HepG2 (cell line): ENCODE data around the gene NCF1. TPM values are rescaled to one million over a fixed set of nuclear protein-coding genes. Genes with fewer than 3 reads are reported as not detected.
"Not testable (repeated sequence)": the region's sequence is repeated elsewhere in the genome, so short reads cannot be mapped to it uniquely, and the experiment has no call there.

Experiments used
- ATAC-seq: fragments of 200-7000 bp; cut with Tn5 transposase; 3 replicates; pipeline ENCODE4 v1.9.1; 2020; ENCODE audit warnings: mild to moderate bottlenecking, moderate library complexity
- BruUV-seq: library from RNA; stranded (reverse); fragments of 400-500 nt; replicated peaks from 2 replicates; lab custom pipeline; 2021; lab: Mats Ljungman, UMichigan
- CTCF ChIA-PET: fragments of 300-600 bp; formaldehyde crosslinking; extraction: SDS; loops from one replicate; lab custom pipeline; 2021; ENCODE audit warnings: low total read pairs, inconsistent platforms, low intra/inter-chr PET ratio; lab: Yijun Ruan, JAX
- POLR2A ChIA-PET: fragments of 350-600 bp; sonication (Branson Sonifier 250); formaldehyde crosslinking; loops from one replicate; lab custom pipeline; 2020; ENCODE audit warnings: antibody characterized with exemption, inconsistent platforms; lab: Yijun Ruan, JAX
- DNase-seq: peaks from one replicate; pipeline ENCODE4 v3.0.0-alpha.2; 2015; ENCODE audit warnings: low spot score
- FAIRE-seq: peaks from 3 replicates; lab custom pipeline; 2011; peaks lifted over from hg19 to GRCh38; lab: Jason Lieb, UNC
- H2AFZ ChIP-seq: one replicate; pipeline ENCODE4 v1.6.1; 2011; ENCODE audit warnings: low read length, inconsistent platforms
- H3K27ac ChIP-seq: fragments of 300-600 bp; 3 replicates; pipeline ENCODE4 v1.8.0; 2011; ENCODE audit warnings: mixed run types, mild to moderate bottlenecking, mixed read lengths, low read length, inconsistent platforms; ENCODE audit not compliant: insufficient read depth; ENCODE audit errors: extremely low read length
- H3K27me3 ChIP-seq, 2 experiments: fragments of 200-600 bp in 1 of 2; 2 replicates in 1 of 2; 3 replicates in 1 of 2; pipeline versions ENCODE4 v1.6.0 to v1.8.0; 2011; ENCODE audit warnings: low read length in 2 of 2, mild to moderate bottlenecking in 2 of 2, moderate library complexity in 2 of 2, inconsistent platforms in 1 of 2; ENCODE audit not compliant: insufficient read depth in 2 of 2, control insufficient read depth in 1 of 2
- H3K36me3 ChIP-seq, 2 experiments: fragments of 200-600 bp in 1 of 2; replicated peaks in 1 of 2; 2 replicates in 1 of 2; 3 replicates in 1 of 2; pipeline versions ENCODE4 v1.5.1 to v1.8.0; 2011; ENCODE audit warnings: low read length in 2 of 2, inconsistent platforms in 1 of 2; ENCODE audit not compliant: insufficient read depth in 2 of 2, control insufficient read depth in 1 of 2
- H3K4me1 ChIP-seq: 2 replicates; pipeline ENCODE4 v1.5.1; 2012; ENCODE audit warnings: low read length, inconsistent platforms; ENCODE audit not compliant: insufficient read depth
- H3K4me2 ChIP-seq: 2 replicates; pipeline ENCODE4 v1.6.0; 2011; ENCODE audit warnings: low read depth, low read length, inconsistent platforms
- H3K4me3 ChIP-seq, 3 experiments: fragments of 200-600 bp in 1 of 3; sonication (generic), shearing (Covaris generic) in 1 of 3; replicated peaks in 1 of 3; 2 replicates each; pipeline ENCODE4 v1.5.1; 2011 to 2016; ENCODE audit warnings: low read length in 3 of 3, inconsistent platforms in 2 of 3, low read depth in 2 of 3, mild to moderate bottlenecking in 2 of 3, control low read depth in 1 of 3, mixed read lengths in 1 of 3; ENCODE audit not compliant: insufficient read depth in 1 of 3
- H3K79me2 ChIP-seq: one replicate; pipeline ENCODE4 v1.6.1; 2011; ENCODE audit warnings: low read length, inconsistent platforms; ENCODE audit not compliant: insufficient read depth
- H3K9ac ChIP-seq: 2 replicates; pipeline ENCODE4 v1.6.0; 2011; ENCODE audit warnings: mild to moderate bottlenecking, low read depth, low read length, inconsistent platforms; ENCODE audit not compliant: insufficient read depth
- H3K9me3 ChIP-seq: 2 replicates; pipeline ENCODE4 v1.5.1; 2012; ENCODE audit warnings: mild to moderate bottlenecking, low read length
- H4K20me1 ChIP-seq: 2 replicates; pipeline ENCODE4 v1.6.0; 2011; ENCODE audit warnings: inconsistent platforms, mild to moderate bottlenecking, low read length, moderate library complexity; ENCODE audit not compliant: insufficient read depth
- WGBS: methylation state at CpG from one replicate; pipeline ENCODE4 v1.1.6; 2017; ENCODE audit warnings: low lambda C conversion rate; 5-methylcytosine and 5-hydroxymethylcytosine counted together
- in situ Hi-C: cut with HindIII; loops from 2 replicates; pipeline ENCODE4 v1.10.0; 2017; ENCODE audit warnings: low pct_unique_long_range_greater_than_20kb; ENCODE audit not compliant: extremely low pct_ligation_motif_present
- intact Hi-C: fragments of 100-400 bp; cut with micrococcal nuclease; formaldehyde crosslinking; loops from one replicate; pipeline ENCODE4 v1.10.0; 2022; ENCODE audit not compliant: unreplicated experiment
- polyA plus RNA-seq, 8 experiments: library from polyadenylated mRNA; depleted of rRNA in 3 of 8; stranded (reverse) in 7 of 8; unstranded in 1 of 8; fragments of >200 nt; fragmentation: Illumina TruSeq in 4 of 8; extraction: Trizol in 4 of 8; gene quantifications; 2 replicates each; pipeline versions ENCODE4 v1.2.1 to v1.2.3, GENCODE V29; 2011 to 2016; ENCODE audit warnings: low read depth in 4 of 8, missing spikeins in 1 of 8, mixed read lengths in 1 of 8; ENCODE audit not compliant: insufficient read depth in 1 of 8
- total RNA-seq, 5 experiments: library from RNA; depleted of rRNA; stranded (reverse); fragments of >200 nt; fragmentation: Illumina TruSeq; extraction: Trizol; gene quantifications; 2 replicates each; pipeline ENCODE4 v1.2.3, GENCODE V29; 2016; ENCODE audit warnings: low read depth in 1 of 5

The NCF1 gene
- total and polyA plus RNA-seq, 2 of the 13 experiments (the other 11 are each of a cell fraction or from before 2014, with no cell fraction given), result 0.09 TPM; not detected in 1

- H3K36me3 ChIP-seq, ATAC-seq, CTCF ChIA-PET, POLR2A ChIA-PET, H3K27ac ChIP-seq, FAIRE-seq, in situ Hi-C loops, H3K79me2 ChIP-seq, intact Hi-C loops, H3K9me3 ChIP-seq, H3K4me3 ChIP-seq, H3K4me2 ChIP-seq, H4K20me1 ChIP-seq, H3K27me3 ChIP-seq, H3K4me1 ChIP-seq, H2AFZ ChIP-seq, H3K9ac ChIP-seq, DNase-seq: not testable (repeated sequence)
- WGBS, result no CpG with 5 or more reads among the region's 14 CpGs
- TSS peak; percentile 51 for BruUV-seq
Measured at GRCh38 chr7:74739974-74740703, 33.7 kb upstream of the NCF1 start.

GRCh38 chr7:74743936-74744557 lies 29.8 kb upstream of the NCF1 start:
- POLR2A ChIA-PET, H3K9ac ChIP-seq, H3K9me3 ChIP-seq, in situ Hi-C loops, intact Hi-C loops, ATAC-seq, H3K79me2 ChIP-seq, DNase-seq, H3K27ac ChIP-seq, CTCF ChIA-PET, H3K4me1 ChIP-seq, H2AFZ ChIP-seq, H3K4me2 ChIP-seq, H3K36me3 ChIP-seq, H3K4me3 ChIP-seq, H3K27me3 ChIP-seq, H4K20me1 ChIP-seq, FAIRE-seq, BruUV-seq: not testable (repeated sequence)
- no CpG with 5 or more reads among the region's 9 CpGs for WGBS

GRCh38 chr7:74753921-74754482 lies 19.8 kb upstream of the NCF1 start:
- H3K9ac ChIP-seq, H3K27ac ChIP-seq, H3K4me3 ChIP-seq, H3K9me3 ChIP-seq, CTCF ChIA-PET, POLR2A ChIA-PET, H3K4me2 ChIP-seq, BruUV-seq, H3K79me2 ChIP-seq, DNase-seq, in situ Hi-C loops, H3K4me1 ChIP-seq, FAIRE-seq, ATAC-seq, H3K36me3 ChIP-seq, H4K20me1 ChIP-seq, H2AFZ ChIP-seq, intact Hi-C loops, H3K27me3 ChIP-seq: not testable (repeated sequence)
- WGBS, result no CpG with 5 or more reads among the region's 9 CpGs

- H3K4me3 ChIP-seq, H2AFZ ChIP-seq, in situ Hi-C loops, H3K9ac ChIP-seq, DNase-seq, FAIRE-seq, H3K27ac ChIP-seq, H3K4me2 ChIP-seq, H4K20me1 ChIP-seq, H3K4me1 ChIP-seq, CTCF ChIA-PET, H3K79me2 ChIP-seq, H3K36me3 ChIP-seq, intact Hi-C loops, H3K27me3 ChIP-seq, ATAC-seq, POLR2A ChIA-PET, H3K9me3 ChIP-seq, BruUV-seq: not testable (repeated sequence)
- WGBS, result no CpG with 5 or more reads among the region's 5 CpGs
Measured at GRCh38 chr7:74756673-74757072, 17.1 kb upstream of the NCF1 start.
